HepG2 (cell line): Measurements from ENCODE around the gene SV2A. TPM values are rescaled to one million over a fixed set of nuclear protein-coding genes. Genes with fewer than 3 reads are reported as not detected.
"Not testable (repeated sequence)": the region's sequence is repeated elsewhere in the genome, so short reads cannot be mapped to it uniquely, and the experiment has no call there.

Experiments
- ATAC-seq: fragments of 200-7000 bp; cut with Tn5 transposase; 3 replicates; pipeline ENCODE4 v1.9.1; 2020; ENCODE audit warnings: mild to moderate bottlenecking, moderate library complexity
- BruUV-seq: library from RNA; stranded (reverse); fragments of 400-500 nt; replicated peaks from 2 replicates; lab custom pipeline; 2021; lab: Mats Ljungman, UMichigan
- CTCF ChIA-PET: fragments of 300-600 bp; formaldehyde crosslinking; extraction: SDS; loops from one replicate; lab custom pipeline; 2021; ENCODE audit warnings: low total read pairs, inconsistent platforms, low intra/inter-chr PET ratio; lab: Yijun Ruan, JAX
- POLR2A ChIA-PET: fragments of 350-600 bp; sonication (Branson Sonifier 250); formaldehyde crosslinking; loops from one replicate; lab custom pipeline; 2020; ENCODE audit warnings: antibody characterized with exemption, inconsistent platforms; lab: Yijun Ruan, JAX
- DNase-seq: peaks from one replicate; pipeline ENCODE4 v3.0.0-alpha.2; 2015; ENCODE audit warnings: low spot score
- FAIRE-seq: peaks from 3 replicates; lab custom pipeline; 2011; peaks lifted over from hg19 to GRCh38; lab: Jason Lieb, UNC
- H2AFZ ChIP-seq: one replicate; pipeline ENCODE4 v1.6.1; 2011; ENCODE audit warnings: low read length, inconsistent platforms
- H3K27ac ChIP-seq: fragments of 300-600 bp; 3 replicates; pipeline ENCODE4 v1.8.0; 2011; ENCODE audit warnings: mixed run types, mild to moderate bottlenecking, mixed read lengths, low read length, inconsistent platforms; ENCODE audit not compliant: insufficient read depth; ENCODE audit errors: extremely low read length
- H3K27me3 ChIP-seq, 2 experiments: fragments of 200-600 bp in 1 of 2; 2 replicates in 1 of 2; 3 replicates in 1 of 2; pipeline versions ENCODE4 v1.6.0 to v1.8.0; 2011; ENCODE audit warnings: low read length in 2 of 2, mild to moderate bottlenecking in 2 of 2, moderate library complexity in 2 of 2, inconsistent platforms in 1 of 2; ENCODE audit not compliant: insufficient read depth in 2 of 2, control insufficient read depth in 1 of 2
- H3K36me3 ChIP-seq, 2 experiments: fragments of 200-600 bp in 1 of 2; replicated peaks in 1 of 2; 2 replicates in 1 of 2; 3 replicates in 1 of 2; pipeline versions ENCODE4 v1.5.1 to v1.8.0; 2011; ENCODE audit warnings: low read length in 2 of 2, inconsistent platforms in 1 of 2; ENCODE audit not compliant: insufficient read depth in 2 of 2, control insufficient read depth in 1 of 2
- H3K4me1 ChIP-seq: 2 replicates; pipeline ENCODE4 v1.5.1; 2012; ENCODE audit warnings: low read length, inconsistent platforms; ENCODE audit not compliant: insufficient read depth
- H3K4me2 ChIP-seq: 2 replicates; pipeline ENCODE4 v1.6.0; 2011; ENCODE audit warnings: low read depth, low read length, inconsistent platforms
- H3K4me3 ChIP-seq, 3 experiments: fragments of 200-600 bp in 1 of 3; sonication (generic), shearing (Covaris generic) in 1 of 3; replicated peaks in 1 of 3; 2 replicates each; pipeline ENCODE4 v1.5.1; 2011 to 2016; ENCODE audit warnings: low read length in 3 of 3, inconsistent platforms in 2 of 3, low read depth in 2 of 3, mild to moderate bottlenecking in 2 of 3, control low read depth in 1 of 3, mixed read lengths in 1 of 3; ENCODE audit not compliant: insufficient read depth in 1 of 3
- H3K79me2 ChIP-seq: one replicate; pipeline ENCODE4 v1.6.1; 2011; ENCODE audit warnings: low read length, inconsistent platforms; ENCODE audit not compliant: insufficient read depth
- H3K9ac ChIP-seq: 2 replicates; pipeline ENCODE4 v1.6.0; 2011; ENCODE audit warnings: mild to moderate bottlenecking, low read depth, low read length, inconsistent platforms; ENCODE audit not compliant: insufficient read depth
- H3K9me3 ChIP-seq: 2 replicates; pipeline ENCODE4 v1.5.1; 2012; ENCODE audit warnings: mild to moderate bottlenecking, low read length
- H4K20me1 ChIP-seq: 2 replicates; pipeline ENCODE4 v1.6.0; 2011; ENCODE audit warnings: inconsistent platforms, mild to moderate bottlenecking, low read length, moderate library complexity; ENCODE audit not compliant: insufficient read depth
- HMG20A ChIP-seq: IDR thresholded peaks from 2 replicates; pipeline ENCODE4 v1.6.1; 2016; ENCODE audit warnings: borderline replicate concordance
- ISL2 ChIP-seq: sonication (generic); formaldehyde crosslinking; IDR thresholded peaks from 2 replicates; pipeline ENCODE4 v1.5.0; 2020; ENCODE audit warnings: missing genetic modification reagents
- KLF11 ChIP-seq: IDR thresholded peaks from 2 replicates; pipeline ENCODE4 v1.6.1; 2016; ENCODE audit warnings: missing compliant biosample characterization
- NFATC3 ChIP-seq: sonication (generic); formaldehyde crosslinking; IDR thresholded peaks from 2 replicates; pipeline ENCODE4 v1.5.1; 2020; ENCODE audit warnings: mild to moderate bottlenecking, missing genetic modification reagents
- SIX4 ChIP-seq: sonication (generic); formaldehyde crosslinking; IDR thresholded peaks from 2 replicates; pipeline ENCODE4 v1.4.0; 2020; ENCODE audit warnings: missing genetic modification reagents
- ZMYM3 ChIP-seq: sonication (generic); formaldehyde crosslinking; IDR thresholded peaks from 2 replicates; pipeline ENCODE4 v1.5.1; 2020; ENCODE audit warnings: mild to moderate bottlenecking, missing genetic modification reagents
- WGBS: methylation state at CpG from one replicate; pipeline ENCODE4 v1.1.6; 2017; ENCODE audit warnings: low lambda C conversion rate; 5-methylcytosine and 5-hydroxymethylcytosine counted together
- in situ Hi-C: cut with HindIII; loops from 2 replicates; pipeline ENCODE4 v1.10.0; 2017; ENCODE audit warnings: low pct_unique_long_range_greater_than_20kb; ENCODE audit not compliant: extremely low pct_ligation_motif_present
- intact Hi-C: fragments of 100-400 bp; cut with micrococcal nuclease; formaldehyde crosslinking; loops from one replicate; pipeline ENCODE4 v1.10.0; 2022; ENCODE audit not compliant: unreplicated experiment
- polyA plus RNA-seq, 8 experiments: library from polyadenylated mRNA; depleted of rRNA in 3 of 8; stranded (reverse) in 7 of 8; unstranded in 1 of 8; fragments of >200 nt; fragmentation: Illumina TruSeq in 4 of 8; extraction: Trizol in 4 of 8; gene quantifications; 2 replicates each; pipeline versions ENCODE4 v1.2.1 to v1.2.3, GENCODE V29; 2011 to 2016; ENCODE audit warnings: low read depth in 4 of 8, missing spikeins in 1 of 8, mixed read lengths in 1 of 8; ENCODE audit not compliant: insufficient read depth in 1 of 8
- total RNA-seq, 5 experiments: library from RNA; depleted of rRNA; stranded (reverse); fragments of >200 nt; fragmentation: Illumina TruSeq; extraction: Trizol; gene quantifications; 2 replicates each; pipeline ENCODE4 v1.2.3, GENCODE V29; 2016; ENCODE audit warnings: low read depth in 1 of 5
- TF ChIP-seq, protein P1 (sequence below), 2 experiments: fragments of 450-650 bp in 1 of 2; sonication (generic) in 1 of 2; formaldehyde crosslinking in 1 of 2; IDR thresholded peaks; 2 replicates each; pipeline versions ENCODE4 v1.6.1 to v1.8.0; 2016 to 2022; ENCODE audit warnings: antibody characterized with exemption in 1 of 2, mild to moderate bottlenecking in 1 of 2, missing genetic modification reagents in 1 of 2

Gene SV2A
- total and polyA plus RNA-seq, 2 of the 13 experiments (the other 11 are each of a cell fraction or from before 2014, with no cell fraction given) = 0.84 to 1.9 TPM

- TF ChIP-seq, protein P1, sequence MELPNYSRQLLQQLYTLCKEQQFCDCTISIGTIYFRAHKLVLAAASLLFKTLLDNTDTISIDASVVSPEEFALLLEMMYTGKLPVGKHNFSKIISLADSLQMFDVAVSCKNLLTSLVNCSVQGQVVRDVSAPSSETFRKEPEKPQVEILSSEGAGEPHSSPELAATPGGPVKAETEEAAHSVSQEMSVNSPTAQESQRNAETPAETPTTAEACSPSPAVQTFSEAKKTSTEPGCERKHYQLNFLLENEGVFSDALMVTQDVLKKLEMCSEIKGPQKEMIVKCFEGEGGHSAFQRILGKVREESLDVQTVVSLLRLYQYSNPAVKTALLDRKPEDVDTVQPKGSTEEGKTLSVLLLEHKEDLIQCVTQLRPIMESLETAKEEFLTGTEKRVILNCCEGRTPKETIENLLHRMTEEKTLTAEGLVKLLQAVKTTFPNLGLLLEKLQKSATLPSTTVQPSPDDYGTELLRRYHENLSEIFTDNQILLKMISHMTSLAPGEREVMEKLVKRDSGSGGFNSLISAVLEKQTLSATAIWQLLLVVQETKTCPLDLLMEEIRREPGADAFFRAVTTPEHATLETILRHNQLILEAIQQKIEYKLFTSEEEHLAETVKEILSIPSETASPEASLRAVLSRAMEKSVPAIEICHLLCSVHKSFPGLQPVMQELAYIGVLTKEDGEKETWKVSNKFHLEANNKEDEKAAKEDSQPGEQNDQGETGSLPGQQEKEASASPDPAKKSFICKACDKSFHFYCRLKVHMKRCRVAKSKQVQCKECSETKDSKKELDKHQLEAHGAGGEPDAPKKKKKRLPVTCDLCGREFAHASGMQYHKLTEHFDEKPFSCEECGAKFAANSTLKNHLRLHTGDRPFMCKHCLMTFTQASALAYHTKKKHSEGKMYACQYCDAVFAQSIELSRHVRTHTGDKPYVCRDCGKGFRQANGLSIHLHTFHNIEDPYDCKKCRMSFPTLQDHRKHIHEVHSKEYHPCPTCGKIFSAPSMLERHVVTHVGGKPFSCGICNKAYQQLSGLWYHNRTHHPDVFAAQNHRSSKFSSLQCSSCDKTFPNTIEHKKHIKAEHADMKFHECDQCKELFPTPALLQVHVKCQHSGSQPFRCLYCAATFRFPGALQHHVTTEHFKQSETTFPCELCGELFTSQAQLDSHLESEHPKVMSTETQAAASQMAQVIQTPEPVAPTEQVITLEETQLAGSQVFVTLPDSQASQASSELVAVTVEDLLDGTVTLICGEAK (IDR thresholded peaks at IDR 0.05) = no peak
- TF ChIP-seq, protein P1 (CRISPR knock-in tag; IDR thresholded peaks at IDR 0.05) = no peak
- TF ChIP-seq KLF11 (CRISPR knock-in tag) = no peak
- no peak for TF ChIP-seq HMG20A
- TF ChIP-seq ZMYM3 = no peak
- TF ChIP-seq NFATC3 = no peak
- TF ChIP-seq ISL2 = no peak
- TF ChIP-seq SIX4 (CRISPR knock-in tag) = no peak
Observed at GRCh38 chr1:149877211-149877946, 40.3 kb downstream of the SV2A start (continued).

GRCh38 chr1:149873060-149873459, 44.6 kb downstream of the SV2A start:
- H2AFZ ChIP-seq, H3K4me1 ChIP-seq, H3K9me3 ChIP-seq, H4K20me1 ChIP-seq, H3K79me2 ChIP-seq, in situ Hi-C loops, H3K27me3 ChIP-seq, H3K36me3 ChIP-seq, FAIRE-seq, H3K9ac ChIP-seq, intact Hi-C loops, POLR2A ChIA-PET, CTCF ChIA-PET, DNase-seq, H3K27ac ChIP-seq, H3K4me2 ChIP-seq, BruUV-seq, H3K4me3 ChIP-seq: not testable (repeated sequence)
- ATAC-seq = peak; percentile 64; the same call in 2 of the 3 replicates
- no CpG with 5 or more reads among the region's 4 CpGs for WGBS

GRCh38 chr1:149866887-149867286, 50.8 kb downstream of the SV2A start:
- FAIRE-seq = not testable (repeated sequence)

More at GRCh38 chr1:149866887-149867286, 50.8 kb downstream of the SV2A start:
- POLR2A ChIA-PET, H3K4me2 ChIP-seq, in situ Hi-C loops, H2AFZ ChIP-seq, H3K4me3 ChIP-seq, DNase-seq, H3K9me3 ChIP-seq, intact Hi-C loops, H3K4me1 ChIP-seq, H3K27me3 ChIP-seq, H3K36me3 ChIP-seq, H3K9ac ChIP-seq, H3K27ac ChIP-seq, H4K20me1 ChIP-seq, BruUV-seq, H3K79me2 ChIP-seq, CTCF ChIA-PET: not testable (repeated sequence)
- no CpG with 5 or more reads among the region's 2 CpGs for WGBS
- ATAC-seq = peak; percentile 67
